CD4-positive, alpha-beta T cell (primary cell): ENCODE data around the gene SUN3. TPM values are rescaled to one million over a fixed set of nuclear protein-coding genes. Genes with fewer than 3 reads are reported as not detected.

Experiments
- ATAC-seq: fragments of 200-7000 bp; cut with Tn5 transposase; one replicate; pipeline ENCODE4 v1.10.0; 2022; ENCODE audit warnings: mild to moderate bottlenecking; ENCODE audit not compliant: poor library complexity
- CTCF ChIA-PET: fragments of 350-600 bp; sonication (Branson Sonifier 250); formaldehyde crosslinking; loops from one replicate; lab custom pipeline; 2021; ENCODE audit warnings: antibody characterized with exemption, inconsistent platforms; lab: Charles Lee
- POLR2A ChIA-PET: fragments of 350-600 bp; sonication (Branson Sonifier 250); formaldehyde crosslinking; loops from one replicate; lab custom pipeline; 2021; ENCODE audit warnings: antibody characterized with exemption, inconsistent platforms; lab: Charles Lee
- DNase-seq, 14 experiments: peaks; one replicate each; pipeline ENCODE4 v3.0.0-alpha.2; 2013 to 2020; ENCODE audit warnings: mixed read lengths in 2 of 14
- H3K27ac ChIP-seq, 2 donors: one replicate each; pipeline versions ENCODE4 v1.5.1 to v1.7.0; 2013; ENCODE audit warnings: low read length in 2 of 2, low read depth in 1 of 2, mild to moderate bottlenecking in 1 of 2
- H3K27me3 ChIP-seq, 2 experiments: 1 replicate in 1 of 2; 2 replicates in 1 of 2; pipeline versions ENCODE4 v1.6.1 to v1.7.0; 2013; ENCODE audit warnings: low read length in 2 of 2, control low read depth in 1 of 2, mild to moderate bottlenecking in 1 of 2, moderate library complexity in 1 of 2; ENCODE audit not compliant: insufficient read depth in 2 of 2, control insufficient read depth in 1 of 2
- H3K36me3 ChIP-seq: one replicate; pipeline ENCODE4 v1.6.1; 2013; ENCODE audit warnings: low read length, control low read depth; ENCODE audit not compliant: insufficient read depth
- H3K4me1 ChIP-seq: one replicate; pipeline ENCODE4 v1.6.1; 2013; ENCODE audit warnings: low read length, control low read depth; ENCODE audit not compliant: insufficient read depth
- H3K4me3 ChIP-seq: one replicate; pipeline ENCODE4 v1.5.1; 2013; ENCODE audit warnings: mild to moderate bottlenecking, low read length, moderate library complexity
- H3K9me3 ChIP-seq, 2 experiments: 1 replicate in 1 of 2; 2 replicates in 1 of 2; pipeline versions ENCODE4 v1.6.1 to v1.7.0; 2013; ENCODE audit warnings: low read length in 2 of 2, mild to moderate bottlenecking in 2 of 2, control low read depth in 1 of 2, moderate library complexity in 1 of 2; ENCODE audit not compliant: control insufficient read depth in 1 of 2, insufficient read depth in 1 of 2
- H3K27ac Mint-ChIP-seq: one replicate; pipeline ENCODE4 v1.8.0; 2020; ENCODE audit warnings: mixed read lengths
- H3K27me3 Mint-ChIP-seq: one replicate; pipeline ENCODE4 v1.8.0; 2021; ENCODE audit warnings: mixed read lengths
- H3K36me3 Mint-ChIP-seq: one replicate; pipeline ENCODE4 v1.8.0; 2021; ENCODE audit warnings: low read depth, mixed read lengths
- H3K4me1 Mint-ChIP-seq: one replicate; pipeline ENCODE4 v1.8.0; 2021; ENCODE audit warnings: low read depth, mixed read lengths
- H3K4me3 Mint-ChIP-seq: one replicate; pipeline ENCODE4 v1.8.0; 2020; ENCODE audit warnings: mild to moderate bottlenecking, mixed read lengths
- H3K9me3 Mint-ChIP-seq: one replicate; pipeline ENCODE4 v1.8.0; 2020; ENCODE audit warnings: mixed read lengths
- CTCF ChIP-seq: fragments of 200-600 bp; IDR thresholded peaks from one replicate; pipeline ENCODE4 v1.8.0; 2022; ENCODE audit warnings: antibody characterized with exemption, mild to moderate bottlenecking
- intact Hi-C, 2 experiments: fragments of 100-400 bp; cut with DNase I in 1 of 2; cut with micrococcal nuclease in 1 of 2; formaldehyde crosslinking; loops; one replicate each; pipeline versions ENCODE4 v1.15.1 to v1.9.0; 2023 to 2025; cut with DNase I, micrococcal nuclease
- total RNA-seq, 174 experiments: library from RNA in 2 of 174; stranded (reverse) in 2 of 174; gene quantifications; one replicate each; pipeline ENCODE4 v1.2.3 and lab custom pipeline; 2021 to 2026

Gene SUN3
- total RNA-seq, 2 experiments from 2014 or later, result not detected

- intact Hi-C loops, result loop anchor here in 1 of 2 experiments (5.0 kb wide), 2 partner anchors 47 to 48 kb away; partner anchors contain the start of gene UPP1
- peaks cover 15% of the 10 kb centered on the region for H3K4me1 ChIP-seq
- no peak overlapping the region for H3K27ac ChIP-seq
- Mint-ChIP-seq H3K27ac (no peak overlapping the region), H3K27me3 (peaks cover 35% of the 10 kb centered on the region), H3K9me3 (no peaks in the 10 kb centered on the region), H3K4me3 (no peak overlapping the region), H3K36me3 (no peaks in the 10 kb centered on the region), H3K4me1 (peaks cover 13% of the 10 kb centered on the region)
- no peak for ATAC-seq
- no peak for TF ChIP-seq CTCF
- H3K27me3 ChIP-seq, result peaks cover 3 to 13% of the 10 kb centered on the region in 2 experiments
- peaks cover 0 to 6% of the 10 kb centered on the region in 2 experiments for H3K9me3 ChIP-seq
- no peaks in the 10 kb centered on the region for H3K36me3 ChIP-seq
- no peak overlapping the region for H3K4me3 ChIP-seq
- no peak for DNase-seq
- ChIA-PET POLR2A (no interaction called here), CTCF (interaction anchor here (0.9 to 1.5 kb wide), 2 partner anchors 62 to 71 kb away, joined by 3 to 5 read pairs; no protein-coding TSS in a partner anchor)
Observed at GRCh38 chr7:48038815-48039506, 10.1 kb upstream of the SUN3 start.

- H3K9me3 ChIP-seq, result peaks cover 0 to 6% of the 10 kb centered on the region in 2 experiments
- ChIA-PET CTCF (interaction anchor here (2.4 kb wide), 1 partner anchor 74 kb away, joined by 7 read pairs; no protein-coding TSS in a partner anchor), POLR2A (interaction anchor here (1.1 kb wide), 1 partner anchor 53 kb away, joined by 5 read pairs; the partner anchor contains the start of gene UPP1)
- H3K36me3 ChIP-seq, result no peaks in the 10 kb centered on the region
- intact Hi-C loops, result loop anchor here (2.0 to 5.0 kb wide), 5 partner anchors 44 to 75 kb away; partner anchors contain the start of gene UPP1 (in 2 of the 2)
- DNase-seq (peak in 4 of 14 experiments; percentile 9 to 39 (median 20)), ATAC-seq (no peak)
- peak overlapping the region; percentile 83 for H3K4me3 Mint-ChIP-seq
- H3K36me3 Mint-ChIP-seq, result no peaks in the 10 kb centered on the region
- H3K27me3 ChIP-seq, result peaks cover 3 to 13% of the 10 kb centered on the region in 2 experiments
- no peaks in the 10 kb centered on the region for H3K9me3 Mint-ChIP-seq
- H3K27me3 Mint-ChIP-seq, result peaks cover 51% of the 10 kb centered on the region
- H3K4me3 ChIP-seq, result peak overlapping the region; percentile 62
- H3K4me1 Mint-ChIP-seq, result peaks cover 13% of the 10 kb centered on the region
- no peak overlapping the region for H3K27ac Mint-ChIP-seq
- H3K4me1 ChIP-seq, result peaks cover 15% of the 10 kb centered on the region
- no peak overlapping the region for H3K27ac ChIP-seq
- no peak for TF ChIP-seq CTCF
Observed at GRCh38 chr7:48035967-48036478, 7.1 kb upstream of the SUN3 start.

- H3K4me1 Mint-ChIP-seq, result peaks cover 13% of the 10 kb centered on the region
- CTCF ChIA-PET, result interaction anchor here (1.3 to 2.4 kb wide), 2 partner anchors 10 to 75 kb away, joined by 3 to 7 read pairs; no protein-coding TSS in a partner anchor
- no peak within 1 kb of the TSS for H3K27ac Mint-ChIP-seq
Observed at GRCh38 chr7:48035301-48035966, 6.5 kb upstream of the SUN3 start, which contains the start of gene C7orf57. Gene C7orf57 (plus strand): TSS chr7:48035543. CDS start chr7:48036309, 766 bp downstream.

More at GRCh38 chr7:48035301-48035966, 6.5 kb upstream of the SUN3 start, which contains the start of gene C7orf57:
- ATAC-seq (peak; percentile 96), DNase-seq (peak; percentile 75 to 92 (median 84))
- no peaks in the 10 kb centered on the region for H3K9me3 Mint-ChIP-seq
- H3K36me3 ChIP-seq, result no peaks in the 10 kb centered on the region
- no peaks in the 10 kb centered on the region for H3K36me3 Mint-ChIP-seq
- peaks cover 3 to 13% of the 10 kb centered on the region in 2 experiments for H3K27me3 ChIP-seq
- peaks cover 57% of the 10 kb centered on the region for H3K27me3 Mint-ChIP-seq
- H3K4me3 ChIP-seq, result peak within 1 kb of the TSS; percentile 62
- peaks cover 15% of the 10 kb centered on the region for H3K4me1 ChIP-seq
- TF ChIP-seq CTCF, result peak; percentile 42
- H3K4me3 Mint-ChIP-seq, result peak within 1 kb of the TSS; percentile 83
- POLR2A ChIA-PET, result interaction anchor here (1.1 kb wide), 1 partner anchor 53 kb away, joined by 5 read pairs; the partner anchor contains the start of gene UPP1
- peaks cover 0 to 6% of the 10 kb centered on the region in 2 experiments for H3K9me3 ChIP-seq
- intact Hi-C loops, result loop anchor here (2.0 to 5.0 kb wide), 5 partner anchors 43 to 75 kb away; partner anchors contain the start of gene UPP1 (in 2 of the 2)
- H3K27ac ChIP-seq, result no peak within 1 kb of the TSS
